ENCODE data around the gene SLC18A3. TPM values are rescaled to one million over a fixed set of nuclear protein-coding genes. Genes with fewer than 3 reads are reported as not detected.

SLC18A3 gene
- total RNA-seq, 4 donors from 2014 or later: not detected

DNA sequence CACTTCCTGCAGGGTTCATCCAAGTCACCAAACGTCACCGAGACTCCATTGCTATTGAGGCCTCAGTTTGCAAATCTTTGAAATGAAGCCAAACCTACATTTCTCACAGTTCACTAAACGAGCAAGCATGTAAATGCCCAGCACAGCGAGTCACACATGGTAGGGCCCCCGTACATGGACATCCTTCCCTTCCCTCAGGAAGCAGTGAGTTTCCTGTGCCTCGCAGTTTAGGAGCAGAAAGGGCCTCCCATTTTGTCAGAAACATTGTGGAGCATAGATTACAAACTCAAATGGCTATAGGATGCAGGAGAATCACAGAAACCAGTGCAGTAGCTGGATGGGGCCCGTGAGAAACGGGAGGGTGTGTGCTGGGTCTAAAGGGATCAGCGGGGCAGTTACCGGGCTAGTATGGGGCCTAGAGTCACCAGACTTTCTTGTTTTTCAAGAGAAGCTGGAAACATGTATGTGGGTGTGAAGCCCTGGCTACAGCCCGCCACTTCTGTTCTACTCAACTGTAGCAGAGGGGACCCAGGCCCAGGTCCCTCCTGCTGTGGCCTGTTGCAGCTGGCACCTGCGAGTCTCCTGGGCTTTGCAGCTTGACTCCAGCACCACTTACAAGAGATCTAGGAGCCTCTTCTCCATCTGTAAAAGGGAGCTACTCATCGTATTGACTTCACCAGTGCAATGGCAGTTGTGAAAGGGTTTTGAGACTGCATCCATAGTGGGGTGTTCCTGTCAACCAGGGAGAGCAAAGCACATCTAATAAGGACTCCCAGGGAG, 14.2 kb upstream of the SLC18A3 start:
- H3K36me3 ChIP-seq: no peaks in the 10 kb centered on the region
- no peak for DNase-seq (ENCODE audit: low spot score in 2 of 2)

DNA sequence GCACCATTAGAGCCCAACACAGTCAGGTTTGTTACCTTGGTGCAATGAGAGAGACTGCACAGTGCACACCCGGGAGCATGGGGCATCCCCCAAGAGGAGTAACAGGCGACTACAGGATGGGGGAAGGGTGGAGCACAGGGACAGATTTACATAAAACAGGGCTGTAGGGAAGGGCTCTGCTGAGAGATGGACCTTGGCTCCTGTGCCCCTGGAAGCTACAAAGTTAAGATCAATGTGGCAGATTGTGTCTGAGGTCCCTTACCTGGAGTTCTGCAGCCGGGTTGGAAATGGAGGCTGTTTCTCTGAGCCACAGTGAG, 13.7 kb upstream of the SLC18A3 start:
- 50 to 62% methylated on average over 3 of the region's 3 CpGs for WGBS, 2 donors
- no peak overlapping the region for H3K4me3 ChIP-seq
- no peaks in the 10 kb centered on the region for H3K36me3 ChIP-seq
- no peak for DNase-seq (ENCODE audit: low spot score in 2 of 2)
- H3K9me3 ChIP-seq: no peaks in the 10 kb centered on the region
- H3K27me3 ChIP-seq: peaks cover 0 to 4% of the 10 kb centered on the region in 2 donors
- no peak overlapping the region for H3K27ac ChIP-seq
- no peaks in the 10 kb centered on the region for H3K4me1 ChIP-seq
- TF ChIP-seq, protein P1, sequence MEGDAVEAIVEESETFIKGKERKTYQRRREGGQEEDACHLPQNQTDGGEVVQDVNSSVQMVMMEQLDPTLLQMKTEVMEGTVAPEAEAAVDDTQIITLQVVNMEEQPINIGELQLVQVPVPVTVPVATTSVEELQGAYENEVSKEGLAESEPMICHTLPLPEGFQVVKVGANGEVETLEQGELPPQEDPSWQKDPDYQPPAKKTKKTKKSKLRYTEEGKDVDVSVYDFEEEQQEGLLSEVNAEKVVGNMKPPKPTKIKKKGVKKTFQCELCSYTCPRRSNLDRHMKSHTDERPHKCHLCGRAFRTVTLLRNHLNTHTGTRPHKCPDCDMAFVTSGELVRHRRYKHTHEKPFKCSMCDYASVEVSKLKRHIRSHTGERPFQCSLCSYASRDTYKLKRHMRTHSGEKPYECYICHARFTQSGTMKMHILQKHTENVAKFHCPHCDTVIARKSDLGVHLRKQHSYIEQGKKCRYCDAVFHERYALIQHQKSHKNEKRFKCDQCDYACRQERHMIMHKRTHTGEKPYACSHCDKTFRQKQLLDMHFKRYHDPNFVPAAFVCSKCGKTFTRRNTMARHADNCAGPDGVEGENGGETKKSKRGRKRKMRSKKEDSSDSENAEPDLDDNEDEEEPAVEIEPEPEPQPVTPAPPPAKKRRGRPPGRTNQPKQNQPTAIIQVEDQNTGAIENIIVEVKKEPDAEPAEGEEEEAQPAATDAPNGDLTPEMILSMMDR (IDR thresholded peaks at IDR 0.05): no peak
- TF ChIP-seq POLR2A (IDR thresholded peaks at IDR 0.05) (no peak), EP300 (IDR thresholded peaks at IDR 0.05) (no peak)

More for the DNA sequence above, 14.2 kb upstream of the SLC18A3 start:
- Histone ChIP-seq H3K4me1 (no peaks in the 10 kb centered on the region), H3K9me3 (no peaks in the 10 kb centered on the region), H3K27me3 (no peaks in the 10 kb centered on the region), H3K4me3 (no peak overlapping the region), H3K27ac (no peak overlapping the region)
- WGBS, 2 donors: 68 to 76% methylated on average over 13 of the region's 13 CpGs
- TF ChIP-seq, protein P1 (IDR thresholded peaks at IDR 0.05): no peak
- TF ChIP-seq EP300 (IDR thresholded peaks at IDR 0.05) (no peak), POLR2A (IDR thresholded peaks at IDR 0.05) (no peak)

DNA sequence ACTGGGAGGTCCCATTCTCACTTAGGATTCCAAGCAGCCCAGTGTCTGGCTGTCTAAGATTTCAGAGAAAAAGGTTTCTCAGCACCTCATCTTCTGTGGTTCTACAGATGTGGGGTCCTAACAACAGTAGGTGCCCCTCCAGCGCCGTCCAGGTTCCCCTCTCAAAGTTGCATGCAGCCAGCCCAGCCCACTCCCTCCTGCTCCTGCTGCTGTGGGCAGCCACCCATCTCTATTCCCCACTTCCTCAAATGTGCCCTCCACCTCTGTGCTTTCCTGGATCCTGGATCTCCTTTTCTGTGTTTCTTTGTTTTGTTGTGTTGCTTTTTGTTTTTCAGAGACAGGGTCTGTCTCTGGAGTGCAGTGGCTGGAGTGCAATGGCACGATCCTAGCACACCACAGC, 13.3 kb upstream of the SLC18A3 start:
- H3K36me3 ChIP-seq: no peaks in the 10 kb centered on the region
- H3K27ac ChIP-seq: no peak overlapping the region
- H3K4me3 ChIP-seq: no peak overlapping the region
- peaks cover 0 to 7% of the 10 kb centered on the region in 2 donors for H3K27me3 ChIP-seq
- TF ChIP-seq, protein P1 (IDR thresholded peaks at IDR 0.05): no peak
- TF ChIP-seq EP300 (IDR thresholded peaks at IDR 0.05): no peak
- H3K9me3 ChIP-seq: no peaks in the 10 kb centered on the region
- no peak for DNase-seq (ENCODE audit: low spot score in 2 of 2)
- WGBS, 2 donors: 54 to 71% methylated on average over 3 of the region's 3 CpGs
- H3K4me1 ChIP-seq: no peaks in the 10 kb centered on the region

DNA sequence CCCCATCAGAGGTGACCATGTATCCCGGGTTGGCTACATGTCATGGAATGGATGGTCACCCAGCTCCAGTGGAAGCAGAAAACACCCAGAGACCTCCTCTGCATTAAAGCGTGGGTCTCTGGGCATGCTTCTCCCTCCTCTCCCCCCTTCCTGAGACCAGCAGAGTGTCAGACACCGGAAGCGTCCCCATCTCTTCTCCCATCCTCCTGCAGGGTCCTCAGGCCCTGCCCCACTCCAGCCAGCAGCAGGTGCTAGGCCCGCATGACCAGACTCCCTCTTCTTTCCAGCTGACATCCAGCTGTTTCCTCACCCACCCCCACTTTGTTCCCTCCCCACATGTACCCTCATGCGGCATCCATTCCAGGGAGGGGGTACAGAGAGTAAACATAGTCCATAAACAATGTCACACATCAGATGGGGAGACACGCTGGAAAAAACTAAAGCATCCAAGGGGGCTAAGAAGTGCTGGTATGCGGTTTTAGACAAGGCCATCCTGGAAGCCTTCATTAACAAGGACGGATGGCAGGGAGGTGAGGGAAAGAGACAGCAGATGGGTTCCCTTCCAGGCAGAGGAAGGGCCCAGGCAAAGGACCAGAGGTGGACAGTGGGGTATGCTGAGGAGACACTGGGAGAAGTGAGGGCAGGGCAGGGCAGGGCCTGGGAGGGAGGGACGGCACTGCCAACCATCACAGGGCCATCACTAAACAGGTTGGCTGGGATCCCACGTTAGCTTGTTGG, 12.5 kb upstream of the SLC18A3 start:
- Histone ChIP-seq H3K27ac (no peak overlapping the region), H3K27me3 (peaks cover 0 to 7% of the 10 kb centered on the region in 2 donors), H3K36me3 (no peaks in the 10 kb centered on the region), H3K9me3 (no peaks in the 10 kb centered on the region), H3K4me1 (no peaks in the 10 kb centered on the region), H3K4me3 (no peak overlapping the region)
- no peak for DNase-seq (ENCODE audit: low spot score in 2 of 2)
- TF ChIP-seq EP300 (IDR thresholded peaks at IDR 0.05): no peak
- TF ChIP-seq POLR2A (IDR thresholded peaks at IDR 0.05): no peak
- TF ChIP-seq, protein P1 (IDR thresholded peaks at IDR 0.05): no peak
- WGBS, 2 donors: 68 to 72% methylated on average over 11 of the region's 11 CpGs

DNA sequence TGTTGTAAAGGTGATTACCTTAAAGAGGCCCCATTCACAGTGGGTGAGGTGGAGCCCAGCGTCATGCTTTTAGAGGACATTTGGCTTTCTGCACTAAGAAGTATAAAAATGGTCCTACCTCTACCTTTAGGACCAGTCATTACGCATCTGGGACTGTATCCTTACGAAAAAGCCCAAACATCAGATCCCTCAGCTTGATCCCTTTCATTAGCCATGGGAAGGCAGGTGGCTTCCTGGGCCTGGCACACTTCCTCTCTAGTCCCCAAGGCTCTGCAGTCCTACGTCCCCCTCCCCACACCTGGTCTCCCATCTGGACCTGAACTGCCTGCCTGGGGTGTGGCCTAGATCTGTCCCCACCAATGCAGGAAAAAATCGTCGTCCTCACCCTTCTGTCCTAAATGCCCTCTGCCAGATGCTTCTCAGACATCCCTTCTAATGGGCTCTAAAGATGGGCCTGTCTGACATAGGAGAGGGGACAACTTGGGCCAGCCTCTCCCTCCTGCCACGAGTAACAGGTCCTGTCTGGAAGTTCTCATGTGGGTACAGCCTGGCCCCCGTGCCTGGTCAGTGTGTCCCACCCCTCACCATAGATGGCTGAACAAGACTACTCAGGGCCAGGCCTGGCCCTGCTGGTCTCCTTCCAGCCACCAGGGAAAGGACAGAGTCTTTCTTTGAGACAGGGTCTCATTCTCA, 11.8 kb upstream of the SLC18A3 start:
- WGBS, 2 donors: 77 to 90% methylated on average over 8 of the region's 8 CpGs
- peaks cover 0 to 12% of the 10 kb centered on the region in 2 donors for H3K27me3 ChIP-seq
- no peak for DNase-seq (ENCODE audit: low spot score in 2 of 2)

More for the DNA sequence above, 11.8 kb upstream of the SLC18A3 start:
- TF ChIP-seq EP300 (IDR thresholded peaks at IDR 0.05): no peak
- TF ChIP-seq, protein P1 (IDR thresholded peaks at IDR 0.05): no peak
- no peak for TF ChIP-seq POLR2A (IDR thresholded peaks at IDR 0.05)
- H3K27ac ChIP-seq: no peak overlapping the region
- H3K4me1 ChIP-seq: no peaks in the 10 kb centered on the region
- no peaks in the 10 kb centered on the region for H3K36me3 ChIP-seq
- H3K9me3 ChIP-seq: no peaks in the 10 kb centered on the region
- no peak overlapping the region for H3K4me3 ChIP-seq

Measured in tibial nerve (tissue), 4 donors.